ENCODE measurements around the gene ZNF219.

DNA sequence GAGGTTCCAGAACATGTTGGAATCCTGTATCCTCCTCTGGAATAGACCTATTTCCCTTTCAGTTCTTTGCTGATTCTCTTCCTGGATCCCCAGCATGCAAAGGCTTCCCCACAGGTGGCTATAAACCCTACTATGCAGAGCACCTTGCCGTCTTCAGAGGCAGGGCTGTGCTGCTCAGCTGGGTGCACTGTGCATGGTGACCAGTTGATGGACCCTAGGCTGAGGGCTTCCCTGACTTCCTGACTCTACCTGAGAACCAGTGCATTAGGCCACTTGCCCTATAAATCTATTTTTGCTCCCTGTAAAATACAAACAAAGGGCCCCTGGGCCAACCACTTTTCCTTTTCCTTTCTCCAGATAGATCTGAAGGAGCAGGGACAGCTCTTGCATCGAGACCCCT lies 14.1 kb downstream of the ZNF219 start:
- TF ChIP-seq, protein P1, sequence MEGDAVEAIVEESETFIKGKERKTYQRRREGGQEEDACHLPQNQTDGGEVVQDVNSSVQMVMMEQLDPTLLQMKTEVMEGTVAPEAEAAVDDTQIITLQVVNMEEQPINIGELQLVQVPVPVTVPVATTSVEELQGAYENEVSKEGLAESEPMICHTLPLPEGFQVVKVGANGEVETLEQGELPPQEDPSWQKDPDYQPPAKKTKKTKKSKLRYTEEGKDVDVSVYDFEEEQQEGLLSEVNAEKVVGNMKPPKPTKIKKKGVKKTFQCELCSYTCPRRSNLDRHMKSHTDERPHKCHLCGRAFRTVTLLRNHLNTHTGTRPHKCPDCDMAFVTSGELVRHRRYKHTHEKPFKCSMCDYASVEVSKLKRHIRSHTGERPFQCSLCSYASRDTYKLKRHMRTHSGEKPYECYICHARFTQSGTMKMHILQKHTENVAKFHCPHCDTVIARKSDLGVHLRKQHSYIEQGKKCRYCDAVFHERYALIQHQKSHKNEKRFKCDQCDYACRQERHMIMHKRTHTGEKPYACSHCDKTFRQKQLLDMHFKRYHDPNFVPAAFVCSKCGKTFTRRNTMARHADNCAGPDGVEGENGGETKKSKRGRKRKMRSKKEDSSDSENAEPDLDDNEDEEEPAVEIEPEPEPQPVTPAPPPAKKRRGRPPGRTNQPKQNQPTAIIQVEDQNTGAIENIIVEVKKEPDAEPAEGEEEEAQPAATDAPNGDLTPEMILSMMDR (IDR thresholded peaks at IDR 0.05), result no peak
- no peak for TF ChIP-seq POLR2AphosphoS5 (IDR thresholded peaks at IDR 0.05)
- no peak for TF ChIP-seq POLR2A (IDR thresholded peaks at IDR 0.05)

All from breast epithelium (tissue), 3 donors.